ENCODE results near the gene MET.
"Not testable (repeated sequence)": the region's sequence is repeated elsewhere in the genome, so short reads cannot be mapped to it uniquely, and the experiment has no call there.

Gene MET

GRCh38 chr7:116740231-116740630, 68.2 kb downstream of the MET start:
- TF ChIP-seq JUND (IDR thresholded peaks at IDR 0.05; ENCODE audit: low read depth) = no peak
- no peak for DNase-seq (ENCODE audit: low read depth in 1 of 2, low spot score in 1 of 2)
- in situ Hi-C loops (cut with HindIII; ENCODE audit: low pct_unique_long_range_greater_than_20kb, low sequenced_read_pairs) = no loop called here

- TF ChIP-seq JUND (IDR thresholded peaks at IDR 0.05; ENCODE audit: low read depth) = no peak
- in situ Hi-C loops (cut with HindIII; ENCODE audit: low pct_unique_long_range_greater_than_20kb, low sequenced_read_pairs) = no loop called here
- no peak for DNase-seq (ENCODE audit: low read depth in 1 of 2, low spot score in 1 of 2)
Measured at GRCh38 chr7:116740755-116741462, 68.9 kb downstream of the MET start.

- in situ Hi-C loops (cut with HindIII; ENCODE audit: low pct_unique_long_range_greater_than_20kb, low sequenced_read_pairs) = no loop called here
- TF ChIP-seq JUND (IDR thresholded peaks at IDR 0.05; ENCODE audit: low read depth) = no peak
- DNase-seq (ENCODE audit: low read depth in 1 of 2, low spot score in 1 of 2) = peak in 1 of 2 experiments; percentile 2
Measured at GRCh38 chr7:116741625-116742316, 69.8 kb downstream of the MET start.

- in situ Hi-C loops (cut with HindIII; ENCODE audit: low pct_unique_long_range_greater_than_20kb, low sequenced_read_pairs) = no loop called here
- TF ChIP-seq JUND (IDR thresholded peaks at IDR 0.05; ENCODE audit: low read depth) = no peak
- no peak for DNase-seq (ENCODE audit: low read depth in 1 of 2, low spot score in 1 of 2)
Measured at GRCh38 chr7:116742641-116743040, 70.6 kb downstream of the MET start.

- DNase-seq (ENCODE audit: low read depth in 1 of 2, low spot score in 1 of 2); in situ Hi-C loops (cut with HindIII; ENCODE audit: low pct_unique_long_range_greater_than_20kb, low sequenced_read_pairs): not testable (repeated sequence)
Measured at GRCh38 chr7:116743835-116744234, 71.8 kb downstream of the MET start.

- DNase-seq (ENCODE audit: low read depth in 1 of 2, low spot score in 1 of 2); in situ Hi-C loops (cut with HindIII; ENCODE audit: low pct_unique_long_range_greater_than_20kb, low sequenced_read_pairs): not testable (repeated sequence)
Measured at GRCh38 chr7:116746388-116746787, 74.4 kb downstream of the MET start.

GRCh38 chr7:116751070-116751469, 79.1 kb downstream of the MET start:
- DNase-seq (ENCODE audit: low read depth in 1 of 2, low spot score in 1 of 2); in situ Hi-C loops (cut with HindIII; ENCODE audit: low pct_unique_long_range_greater_than_20kb, low sequenced_read_pairs): not testable (repeated sequence)

- DNase-seq (ENCODE audit: low read depth in 1 of 2, low spot score in 1 of 2) = no peak
- in situ Hi-C loops (cut with HindIII; ENCODE audit: low pct_unique_long_range_greater_than_20kb, low sequenced_read_pairs) = no loop called here
- no peak for TF ChIP-seq JUND (IDR thresholded peaks at IDR 0.05; ENCODE audit: low read depth)
Measured at GRCh38 chr7:116752305-116753074, 80.5 kb downstream of the MET start.

- DNase-seq (ENCODE audit: low read depth in 1 of 2, low spot score in 1 of 2) = no peak
- in situ Hi-C loops (cut with HindIII; ENCODE audit: low pct_unique_long_range_greater_than_20kb, low sequenced_read_pairs) = no loop called here
- TF ChIP-seq JUND (IDR thresholded peaks at IDR 0.05; ENCODE audit: low read depth) = no peak
Measured at GRCh38 chr7:116753130-116753529, 81.1 kb downstream of the MET start.

- in situ Hi-C loops (cut with HindIII; ENCODE audit: low pct_unique_long_range_greater_than_20kb, low sequenced_read_pairs) = no loop called here
- TF ChIP-seq JUND (IDR thresholded peaks at IDR 0.05; ENCODE audit: low read depth) = no peak
- DNase-seq (ENCODE audit: low read depth in 1 of 2, low spot score in 1 of 2) = no peak
Measured at GRCh38 chr7:116754186-116754585, 82.2 kb downstream of the MET start.

- no peak for DNase-seq (ENCODE audit: low read depth in 1 of 2, low spot score in 1 of 2)
- in situ Hi-C loops (cut with HindIII; ENCODE audit: low pct_unique_long_range_greater_than_20kb, low sequenced_read_pairs) = no loop called here
- TF ChIP-seq JUND (IDR thresholded peaks at IDR 0.05; ENCODE audit: low read depth) = no peak
Measured at GRCh38 chr7:116757283-116757682, 85.3 kb downstream of the MET start.

GRCh38 chr7:116759642-116760041, 87.6 kb downstream of the MET start:
- DNase-seq (ENCODE audit: low read depth in 1 of 2, low spot score in 1 of 2); in situ Hi-C loops (cut with HindIII; ENCODE audit: low pct_unique_long_range_greater_than_20kb, low sequenced_read_pairs): not testable (repeated sequence)

GRCh38 chr7:116762971-116763370, 91.0 kb downstream of the MET start:
- in situ Hi-C loops (cut with HindIII; ENCODE audit: low pct_unique_long_range_greater_than_20kb, low sequenced_read_pairs) = no loop called here
- no peak for DNase-seq (ENCODE audit: low read depth in 1 of 2, low spot score in 1 of 2)
- no peak for TF ChIP-seq JUND (IDR thresholded peaks at IDR 0.05; ENCODE audit: low read depth)

All from T47D (cell line).